Endothelial cell of umbilical vein (primary cell): Measurements from ENCODE around the gene USP47. TPM values are rescaled to one million over a fixed set of nuclear protein-coding genes. Genes with fewer than 3 reads are reported as not detected.

Experiments
- BruUV-seq: library from RNA; stranded (reverse); fragments of 400-500 nt; replicated peaks from 2 replicates; lab custom pipeline; 2021; lab: Mats Ljungman, UMichigan
- CTCF ChIA-PET: fragments of 300-600, 350-600 bp; sonication (Branson Sonifier 250); formaldehyde crosslinking; loops from one replicate; lab custom pipeline; 2021; ENCODE audit warnings: antibody characterized with exemption, inconsistent platforms; lab: Charles Lee
- POLR2A ChIA-PET: fragments of 300-600, 350-600 bp; sonication (Branson Sonifier 250); formaldehyde crosslinking; loops from one replicate; lab custom pipeline; 2021; ENCODE audit warnings: antibody characterized with exemption, inconsistent platforms; lab: Charles Lee
- DNase-seq: peaks from one replicate; pipeline ENCODE4 v3.0.0-alpha.2; 2011; ENCODE audit warnings: low read depth, low spot score
- FAIRE-seq: peaks from 2 replicates; lab custom pipeline; 2011; peaks lifted over from hg19 to GRCh38; lab: Jason Lieb, UNC
- H2AFZ ChIP-seq: 2 replicates; pipeline ENCODE4 v1.6.0; 2012; ENCODE audit warnings: low read depth, low read length, control low read depth, inconsistent platforms
- H3K27ac ChIP-seq: 2 replicates; pipeline ENCODE4 v1.5.1; 2011; ENCODE audit warnings: low read depth, mild to moderate bottlenecking, control low read depth, low read length, moderate library complexity; ENCODE audit not compliant: insufficient read depth
- H3K27me3 ChIP-seq, 2 experiments: 2 replicates each; pipeline versions ENCODE4 v1.6.0 to v1.6.1; 2011; ENCODE audit warnings: low read length in 2 of 2, mixed read lengths in 1 of 2; ENCODE audit not compliant: control insufficient read depth in 2 of 2, insufficient read depth in 2 of 2
- H3K36me3 ChIP-seq, 2 experiments: 2 replicates in 1 of 2; 3 replicates in 1 of 2; pipeline ENCODE4 v1.5.1; 2011; ENCODE audit warnings: low read length in 2 of 2, mild to moderate bottlenecking in 1 of 2, moderate library complexity in 1 of 2; ENCODE audit not compliant: control insufficient read depth in 2 of 2, insufficient read depth in 2 of 2; ENCODE audit errors: extremely low read depth in 1 of 2
- H3K4me1 ChIP-seq: 3 replicates; pipeline ENCODE4 v1.5.1; 2011; ENCODE audit warnings: mild to moderate bottlenecking, low read length; ENCODE audit not compliant: control insufficient read depth, insufficient read depth; ENCODE audit errors: extremely low read depth
- H3K4me2 ChIP-seq: 2 replicates; pipeline ENCODE4 v1.6.1; 2011; ENCODE audit warnings: low read length, control low read depth, mixed read lengths; ENCODE audit not compliant: insufficient read depth
- H3K4me3 ChIP-seq, 3 experiments: fragments of 200-600 bp in 1 of 3; sonication (generic), shearing (Covaris generic) in 1 of 3; replicated peaks in 1 of 3; 2 replicates each; pipeline ENCODE4 v1.5.1; 2011 to 2016; ENCODE audit warnings: control low read depth in 3 of 3, low read length in 3 of 3, mild to moderate bottlenecking in 2 of 3, inconsistent platforms in 1 of 3, low read depth in 1 of 3, moderate library complexity in 1 of 3; ENCODE audit not compliant: insufficient read depth in 1 of 3
- H3K79me2 ChIP-seq: 2 replicates; pipeline ENCODE4 v1.6.0; 2012; ENCODE audit warnings: low read length, inconsistent platforms; ENCODE audit not compliant: control insufficient read depth, insufficient read depth
- H3K9ac ChIP-seq: replicated peaks from 2 replicates; pipeline ENCODE3; 2011; ENCODE audit warnings: low read length, control low read depth; ENCODE audit not compliant: insufficient read depth; ENCODE audit errors: extremely low read depth
- H3K9me1 ChIP-seq: replicated peaks from 3 replicates; pipeline ENCODE4 v1.6.0; 2011; ENCODE audit warnings: mild to moderate bottlenecking, low read length; ENCODE audit not compliant: control insufficient read depth, insufficient read depth; ENCODE audit errors: extremely low read depth
- H3K9me3 ChIP-seq: replicated peaks from 2 replicates; pipeline ENCODE4 v1.5.1; 2012; ENCODE audit warnings: low read length, inconsistent platforms; ENCODE audit not compliant: control insufficient read depth, insufficient read depth
- H4K20me1 ChIP-seq: replicated peaks from 2 replicates; pipeline ENCODE3; 2011; ENCODE audit warnings: mild to moderate bottlenecking, low read length; ENCODE audit not compliant: control insufficient read depth, insufficient read depth; ENCODE audit errors: extremely low read depth
- EZH2 ChIP-seq: IDR thresholded peaks from 2 replicates; pipeline ENCODE4 v1.6.1; 2012; ENCODE audit warnings: borderline replicate concordance, low read depth, mild to moderate bottlenecking, moderate library complexity, low read length, inconsistent platforms; ENCODE audit not compliant: severe bottlenecking
- FOS ChIP-seq: IDR thresholded peaks from 2 replicates; pipeline ENCODE4 v1.6.1; 2011; ENCODE audit warnings: mild to moderate bottlenecking, low read length, moderate library complexity, borderline replicate concordance; ENCODE audit not compliant: insufficient read depth
- GATA2 ChIP-seq: IDR thresholded peaks from 2 replicates; pipeline ENCODE4 v1.7.0; 2011; ENCODE audit warnings: low read depth, mild to moderate bottlenecking, moderate library complexity, mixed read lengths, low read length; ENCODE audit not compliant: insufficient read length, insufficient read depth
- JUN ChIP-seq: IDR thresholded peaks from 2 replicates; pipeline ENCODE4 v1.6.1; 2011; ENCODE audit warnings: borderline replicate concordance, low read depth; ENCODE audit not compliant: insufficient read length, insufficient read depth
- MYC ChIP-seq: IDR thresholded peaks from one replicate; pipeline ENCODE4 v1.6.1; 2011; ENCODE audit warnings: mild to moderate bottlenecking, low read depth, low read length
- POLR2A ChIP-seq: IDR thresholded peaks from 2 replicates; pipeline ENCODE4 v1.6.1; 2012; ENCODE audit warnings: low read depth, mild to moderate bottlenecking, control low read depth, low read length
- POLR2AphosphoS5 ChIP-seq: IDR thresholded peaks from 2 replicates; pipeline ENCODE4 v1.6.1; 2012; ENCODE audit warnings: low read depth, mild to moderate bottlenecking, control low read depth, low read length, moderate library complexity; ENCODE audit not compliant: insufficient read depth
- dilution Hi-C: fragments of 300-500 bp; cut with MboI; formaldehyde crosslinking; loops from one replicate; pipeline ENCODE4 v1.15.0; 2019; ENCODE audit warnings: low sequenced_read_pairs; ENCODE audit not compliant: extremely low pct_ligation_motif_present
- intact Hi-C: fragments of 100-400 bp; cut with micrococcal nuclease; formaldehyde crosslinking; loops from one replicate; pipeline ENCODE4 v1.10.0; 2022
- polyA plus RNA-seq, 4 experiments: library from polyadenylated mRNA; depleted of rRNA in 3 of 4; stranded (reverse) in 3 of 4; unstranded in 1 of 4; fragments of >200 nt; gene quantifications; 2 replicates each; pipeline versions ENCODE4 v1.2.1 to v1.2.3, GENCODE V29; 2011 to 2012; ENCODE audit warnings: missing spikeins in 1 of 4
- total RNA-seq: library from RNA; stranded (reverse); gene quantifications from 2 replicates; pipeline ENCODE4 v1.2.3, GENCODE V29; 2021
- TF ChIP-seq, protein P1 (sequence below): IDR thresholded peaks from 2 replicates; pipeline ENCODE4 v1.6.1; 2011; ENCODE audit not compliant: insufficient read depth, insufficient read length
- TF ChIP-seq, protein P2 (sequence below), 2 donors: IDR thresholded peaks; 1 replicate in 1 of 2; 2 replicates in 1 of 2; pipeline ENCODE4 v1.5.1; 2011; ENCODE audit warnings: low read length in 2 of 2, mild to moderate bottlenecking in 2 of 2, moderate library complexity in 2 of 2, control low read depth in 1 of 2, inconsistent platforms in 1 of 2, low read depth in 1 of 2; ENCODE audit not compliant: insufficient read depth in 1 of 2; ENCODE audit errors: extremely low read depth in 1 of 2

The USP47 gene
- total and polyA plus RNA-seq, 2 donors (not counting 3 experiments of a cell fraction or from before 2014, with no cell fraction given), result 7.8 to 38.0 TPM

DNA sequence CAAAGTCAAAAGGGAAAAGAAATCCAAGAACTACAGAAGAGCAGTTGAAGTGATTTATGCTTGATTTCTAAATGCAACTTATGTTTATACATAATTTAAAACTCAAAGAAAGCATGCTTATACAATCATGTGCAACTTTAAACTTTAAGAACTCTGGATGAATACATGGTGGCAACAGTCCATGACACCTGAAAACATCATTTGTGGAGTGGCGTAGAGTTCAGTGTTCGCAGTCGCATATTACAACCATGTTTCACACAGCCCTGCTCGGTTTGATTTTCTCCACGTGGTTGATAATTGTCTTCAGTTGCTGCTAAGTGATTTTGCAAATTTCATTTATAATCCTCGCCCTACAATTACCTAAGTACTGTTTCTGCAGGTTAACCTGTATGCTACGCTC lies 121.3 kb downstream of the USP47 start:
- Histone ChIP-seq H3K36me3 (peaks cover 0 to 19% of the 10 kb centered on the region in 2 experiments), H3K4me3 (no peak overlapping the region)

More for the DNA sequence above, 121.3 kb downstream of the USP47 start:
- no peaks in the 10 kb centered on the region for H3K9me3 ChIP-seq
- no peak overlapping the region for H3K4me2 ChIP-seq
- H3K27ac ChIP-seq, result no peak overlapping the region
- no peaks in the 10 kb centered on the region for H3K27me3 ChIP-seq
- H3K9me1 ChIP-seq, result no peaks in the 10 kb centered on the region
- CTCF ChIA-PET, result interaction anchor here (1.0 to 3.1 kb wide), 3 partner anchors 19 to 81 kb away, joined by 3 to 10 read pairs (median 7); no protein-coding TSS in a partner anchor
- H3K4me1 ChIP-seq, result peaks cover 11% of the 10 kb centered on the region
- no TSS peak for BruUV-seq
- DNase-seq (no peak), FAIRE-seq (peak; percentile 40)
- POLR2A ChIA-PET, result no interaction called here
- intact Hi-C loops (no loop called here), dilution Hi-C loops (no loop called here)
- TF ChIP-seq, protein P1, sequence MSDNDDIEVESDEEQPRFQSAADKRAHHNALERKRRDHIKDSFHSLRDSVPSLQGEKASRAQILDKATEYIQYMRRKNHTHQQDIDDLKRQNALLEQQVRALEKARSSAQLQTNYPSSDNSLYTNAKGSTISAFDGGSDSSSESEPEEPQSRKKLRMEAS, result no peak
- TF ChIP-seq POLR2A (no peak), MYC (no peak), EZH2 (no peak), FOS (no peak), GATA2 (no peak), JUN (no peak), POLR2AphosphoS5 (no peak)
- TF ChIP-seq, protein P2, sequence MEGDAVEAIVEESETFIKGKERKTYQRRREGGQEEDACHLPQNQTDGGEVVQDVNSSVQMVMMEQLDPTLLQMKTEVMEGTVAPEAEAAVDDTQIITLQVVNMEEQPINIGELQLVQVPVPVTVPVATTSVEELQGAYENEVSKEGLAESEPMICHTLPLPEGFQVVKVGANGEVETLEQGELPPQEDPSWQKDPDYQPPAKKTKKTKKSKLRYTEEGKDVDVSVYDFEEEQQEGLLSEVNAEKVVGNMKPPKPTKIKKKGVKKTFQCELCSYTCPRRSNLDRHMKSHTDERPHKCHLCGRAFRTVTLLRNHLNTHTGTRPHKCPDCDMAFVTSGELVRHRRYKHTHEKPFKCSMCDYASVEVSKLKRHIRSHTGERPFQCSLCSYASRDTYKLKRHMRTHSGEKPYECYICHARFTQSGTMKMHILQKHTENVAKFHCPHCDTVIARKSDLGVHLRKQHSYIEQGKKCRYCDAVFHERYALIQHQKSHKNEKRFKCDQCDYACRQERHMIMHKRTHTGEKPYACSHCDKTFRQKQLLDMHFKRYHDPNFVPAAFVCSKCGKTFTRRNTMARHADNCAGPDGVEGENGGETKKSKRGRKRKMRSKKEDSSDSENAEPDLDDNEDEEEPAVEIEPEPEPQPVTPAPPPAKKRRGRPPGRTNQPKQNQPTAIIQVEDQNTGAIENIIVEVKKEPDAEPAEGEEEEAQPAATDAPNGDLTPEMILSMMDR (IDR thresholded peaks at IDR 0.05; ENCODE audit: extremely low read depth in 1 of 2, insufficient read depth in 1 of 2, low read depth in 1 of 2, low read length in 2 of 2), result no peak
- H3K9ac ChIP-seq, result no peak overlapping the region
- H3K79me2 ChIP-seq, result no peaks in the 10 kb centered on the region
- no peaks in the 10 kb centered on the region for H4K20me1 ChIP-seq
- no peak overlapping the region for H2AFZ ChIP-seq
